HCT116 (cell line): ENCODE results near the gene CEACAM19. TPM values are rescaled to one million over a fixed set of nuclear protein-coding genes. Genes with fewer than 3 reads are reported as not detected.
A peak's percentile ranks its signal among the peaks of the same experiment; 100 is the strongest.

ENCODE experiments used
- ATAC-seq: fragments of 200-7000 bp; cut with Tn5 transposase; 2 replicates; pipeline ENCODE4 v1.9.1; 2020; ENCODE audit warnings: mild to moderate bottlenecking, moderate library complexity
- BruUV-seq: library from RNA; stranded (reverse); fragments of 400-500 nt; replicated peaks from 2 replicates; lab custom pipeline; 2021; lab: Mats Ljungman, UMichigan
- CTCF ChIA-PET: fragments of 300-600 bp; sonication (Branson Sonifier 250); formaldehyde crosslinking; loops from one replicate; lab custom pipeline; 2021; ENCODE audit warnings: antibody characterized with exemption; lab: Charles Lee
- POLR2A ChIA-PET: fragments of 300-600, 350-600 bp; sonication (Branson Sonifier 250); formaldehyde crosslinking; loops from one replicate; lab custom pipeline; 2021; ENCODE audit warnings: antibody characterized with exemption; lab: Charles Lee
- RAD21 ChIA-PET, 2 experiments: fragments of 300-600 bp; sonication (Branson Sonifier 250); formaldehyde crosslinking; loops; one replicate each; lab custom pipeline; 2023; ENCODE audit warnings: low total read pairs in 2 of 2; ENCODE audit not compliant: uncharacterized antibody in 2 of 2, unreplicated experiment in 2 of 2, low non-redundant PET in 1 of 2; lab: Charles Lee
- DNase-seq: peaks from one replicate; pipeline ENCODE4 v3.0.0-alpha.2; 2010; ENCODE audit warnings: low read depth, low spot score
- H2AFZ ChIP-seq: fragments of 200-600 bp; shearing (Covaris generic), sonication (generic); 2 replicates; pipeline ENCODE4 v1.6.1; 2017; ENCODE audit warnings: low read depth, mixed run types, mixed read lengths, antibody characterized with exemption, low read length; ENCODE audit not compliant: poor library complexity, severe bottlenecking
- H3K27ac ChIP-seq: 2 replicates; pipeline ENCODE4 v1.5.1; 2012; ENCODE audit warnings: low read depth, low read length
- H3K27me3 ChIP-seq: fragments of 200-600 bp; sonication (generic); 2 replicates; pipeline ENCODE4 v1.6.1; 2016; ENCODE audit warnings: mixed run types, low read length, mixed read lengths; ENCODE audit not compliant: insufficient read depth
- H3K36me3 ChIP-seq, 2 experiments: fragments of 200-500 bp in 1 of 2; fragments of 200-600 bp in 1 of 2; sonication (Bioruptor generic) in 1 of 2; sonication (generic) in 1 of 2; 2 replicates each; pipeline versions ENCODE4 v1.5.1 to v1.6.1; 2014 to 2016; ENCODE audit warnings: low read length in 2 of 2, inconsistent platforms in 1 of 2, mixed read lengths in 1 of 2, mixed run types in 1 of 2; ENCODE audit not compliant: insufficient read depth in 2 of 2, control insufficient read depth in 1 of 2
- H3K4me1 ChIP-seq, 2 experiments: fragments of 200-600 bp in 1 of 2; sonication (generic) in 1 of 2; 2 replicates each; pipeline versions ENCODE4 v1.5.1 to v1.6.1; 2012 to 2017; ENCODE audit warnings: low read length in 2 of 2, inconsistent platforms in 1 of 2, mild to moderate bottlenecking in 1 of 2, mixed read lengths in 1 of 2, mixed run types in 1 of 2, moderate library complexity in 1 of 2; ENCODE audit not compliant: insufficient read depth in 2 of 2, control insufficient read depth in 1 of 2
- H3K4me2 ChIP-seq: fragments of 200-600 bp; sonication (generic); 2 replicates; pipeline ENCODE4 v1.6.1; 2017; ENCODE audit warnings: mixed run types, low read length, mixed read lengths
- H3K4me3 ChIP-seq, 2 experiments: fragments of 200-600 bp in 1 of 2; sonication (generic) in 1 of 2; replicated peaks in 1 of 2; 2 replicates each; pipeline ENCODE4 v1.5.1; 2011 to 2016; ENCODE audit warnings: low read length in 2 of 2, control low read depth in 1 of 2, low read depth in 1 of 2, mild to moderate bottlenecking in 1 of 2, mixed read lengths in 1 of 2, mixed run types in 1 of 2
- H3K79me2 ChIP-seq: fragments of 200-600 bp; sonication (generic); 2 replicates; pipeline ENCODE4 v1.6.1; 2017; ENCODE audit warnings: mild to moderate bottlenecking, mixed run types, low read length, moderate library complexity, mixed read lengths; ENCODE audit not compliant: insufficient read depth
- H3K9ac ChIP-seq: fragments of 200-600 bp; sonication (generic); 2 replicates; pipeline ENCODE4 v1.6.1; 2016; ENCODE audit warnings: low read length, mixed read lengths
- H3K9me2 ChIP-seq: fragments of 200-600 bp; sonication (generic), shearing (Covaris generic); 2 replicates; pipeline ENCODE4 v1.6.1; 2017; ENCODE audit warnings: mixed run types, mild to moderate bottlenecking, moderate library complexity; ENCODE audit not compliant: insufficient read depth
- H3K9me3 ChIP-seq, 2 experiments: fragments of 200-500 bp in 1 of 2; fragments of 200-600 bp in 1 of 2; sonication (Bioruptor generic) in 1 of 2; sonication (generic) in 1 of 2; 2 replicates each; pipeline ENCODE4 v1.6.1; 2014 to 2017; ENCODE audit warnings: low read length in 2 of 2, mixed read lengths in 2 of 2, inconsistent platforms in 1 of 2, low read depth in 1 of 2, mild to moderate bottlenecking in 1 of 2, mixed run types in 1 of 2, moderate library complexity in 1 of 2; ENCODE audit not compliant: control insufficient read depth in 1 of 2, insufficient read depth in 1 of 2
- H4K20me1 ChIP-seq: fragments of 200-600 bp; sonication (generic), shearing (Covaris generic); 2 replicates; pipeline ENCODE4 v1.6.1; 2017; ENCODE audit warnings: mixed run types, mild to moderate bottlenecking, moderate library complexity; ENCODE audit not compliant: insufficient read depth
- EGR1 ChIP-seq: IDR thresholded peaks from 2 replicates; pipeline ENCODE4 v1.6.1; 2012; ENCODE audit warnings: low read depth
- EZH2 ChIP-seq: fragments of 200-600 bp; sonication (generic); IDR thresholded peaks from 2 replicates; pipeline ENCODE4 v1.6.1; 2017; ENCODE audit warnings: antibody characterized with exemption, mixed run types
- EZH2phosphoT487 ChIP-seq: fragments of 200-600 bp; IDR thresholded peaks from 2 replicates; pipeline ENCODE4 v1.6.1; 2018; ENCODE audit warnings: antibody characterized with exemption, borderline replicate concordance
- SP1 ChIP-seq: IDR thresholded peaks from 2 replicates; pipeline ENCODE4 v1.6.1; 2012; ENCODE audit warnings: low read depth
- TCF7L2 ChIP-seq: IDR thresholded peaks from 2 replicates; pipeline ENCODE4 v1.7.0; 2011; ENCODE audit warnings: borderline replicate concordance, inconsistent platforms; ENCODE audit not compliant: insufficient read depth, insufficient read length; ENCODE audit errors: extremely low read depth
- ZBTB33 ChIP-seq: IDR thresholded peaks from 2 replicates; pipeline ENCODE4 v1.6.1; 2011; ENCODE audit warnings: mild to moderate bottlenecking, low read length, moderate library complexity; ENCODE audit not compliant: insufficient replicate concordance; ENCODE audit errors: extremely low read depth
- intact Hi-C: fragments of 100-400 bp; cut with micrococcal nuclease; formaldehyde crosslinking; loops from 2 replicates; pipeline ENCODE4 v1.10.0; 2022
- total RNA-seq: library from RNA; stranded (reverse); gene quantifications from one replicate; pipeline ENCODE4 v1.2.1, GENCODE V29; 2021; ENCODE audit not compliant: unreplicated experiment

Gene CEACAM19
- total RNA-seq, 1 experiment from 2014 or later = 4.0 TPM

- no peak for TF ChIP-seq EZH2
- TF ChIP-seq ZBTB33 = no peak
Observed at GRCh38 chr19:44684892-44685863, 13.9 kb downstream of the CEACAM19 start (continued).

- H4K20me1 ChIP-seq = no peaks in the 10 kb centered on the region
- no peak overlapping the region for H3K4me3 ChIP-seq
- CTCF ChIA-PET = interaction anchor here (1.1 to 1.8 kb wide), 3 partner anchors 9 to 109 kb away, joined by 3 to 8 read pairs (median 8); no protein-coding TSS in a partner anchor
- H3K9me3 ChIP-seq = no peaks in the 10 kb centered on the region
- no peak for TF ChIP-seq EGR1
- TF ChIP-seq SP1 = no peak
- TF ChIP-seq EZH2phosphoT487 = no peak
- TF ChIP-seq TCF7L2 = no peak
- peaks cover 44 to 77% of the 10 kb centered on the region in 2 experiments for H3K4me1 ChIP-seq
- BruUV-seq = no TSS peak
- H3K79me2 ChIP-seq = no peaks in the 10 kb centered on the region
- POLR2A ChIA-PET = interaction anchor here (1.0 kb wide), 1 partner anchor 9 kb away, joined by 3 read pairs; no protein-coding TSS in a partner anchor
- H3K36me3 ChIP-seq = no peaks in the 10 kb centered on the region
- peak overlapping the region; percentile 66 for H3K4me2 ChIP-seq
- intact Hi-C loops = loop anchor here (10.0 kb wide), 1 partner anchor 159 kb away; the partner anchor contains the start of gene NECTIN2
- H3K27me3 ChIP-seq = no peaks in the 10 kb centered on the region
- H3K9me2 ChIP-seq = no peaks in the 10 kb centered on the region
- DNase-seq (no peak), ATAC-seq (no peak)
- H2AFZ ChIP-seq = no peak overlapping the region
- RAD21 ChIA-PET = interaction anchor here in 1 of 2 experiments (0.7 kb wide), 1 partner anchor 31 kb away, joined by 7 read pairs; no protein-coding TSS in a partner anchor
- peak overlapping the region; percentile 13; the same call in 1 of the 2 replicates for H3K9ac ChIP-seq
- peak overlapping the region; percentile 69 for H3K27ac ChIP-seq
Observed at GRCh38 chr19:44685877-44686276, 14.6 kb downstream of the CEACAM19 start.
